HCT116 (cell line): ENCODE data around the gene STAB1. TPM values are rescaled to one million over a fixed set of nuclear protein-coding genes. Genes with fewer than 3 reads are reported as not detected.

Source experiments
- ATAC-seq: fragments of 200-7000 bp; cut with Tn5 transposase; 2 replicates; pipeline ENCODE4 v1.9.1; 2020; ENCODE audit warnings: mild to moderate bottlenecking, moderate library complexity
- BruUV-seq: library from RNA; stranded (reverse); fragments of 400-500 nt; replicated peaks from 2 replicates; lab custom pipeline; 2021; lab: Mats Ljungman, UMichigan
- CTCF ChIA-PET: fragments of 300-600 bp; sonication (Branson Sonifier 250); formaldehyde crosslinking; loops from one replicate; lab custom pipeline; 2021; ENCODE audit warnings: antibody characterized with exemption; lab: Charles Lee
- POLR2A ChIA-PET: fragments of 300-600, 350-600 bp; sonication (Branson Sonifier 250); formaldehyde crosslinking; loops from one replicate; lab custom pipeline; 2021; ENCODE audit warnings: antibody characterized with exemption; lab: Charles Lee
- RAD21 ChIA-PET, 2 experiments: fragments of 300-600 bp; sonication (Branson Sonifier 250); formaldehyde crosslinking; loops; one replicate each; lab custom pipeline; 2023; ENCODE audit warnings: low total read pairs in 2 of 2; ENCODE audit not compliant: uncharacterized antibody in 2 of 2, unreplicated experiment in 2 of 2, low non-redundant PET in 1 of 2; lab: Charles Lee
- DNase-seq: peaks from one replicate; pipeline ENCODE4 v3.0.0-alpha.2; 2010; ENCODE audit warnings: low read depth, low spot score
- H2AFZ ChIP-seq: fragments of 200-600 bp; shearing (Covaris generic), sonication (generic); 2 replicates; pipeline ENCODE4 v1.6.1; 2017; ENCODE audit warnings: low read depth, mixed run types, mixed read lengths, antibody characterized with exemption, low read length; ENCODE audit not compliant: poor library complexity, severe bottlenecking
- H3K27ac ChIP-seq: 2 replicates; pipeline ENCODE4 v1.5.1; 2012; ENCODE audit warnings: low read depth, low read length
- H3K27me3 ChIP-seq: fragments of 200-600 bp; sonication (generic); 2 replicates; pipeline ENCODE4 v1.6.1; 2016; ENCODE audit warnings: mixed run types, low read length, mixed read lengths; ENCODE audit not compliant: insufficient read depth
- H3K36me3 ChIP-seq, 2 experiments: fragments of 200-500 bp in 1 of 2; fragments of 200-600 bp in 1 of 2; sonication (Bioruptor generic) in 1 of 2; sonication (generic) in 1 of 2; 2 replicates each; pipeline versions ENCODE4 v1.5.1 to v1.6.1; 2014 to 2016; ENCODE audit warnings: low read length in 2 of 2, inconsistent platforms in 1 of 2, mixed read lengths in 1 of 2, mixed run types in 1 of 2; ENCODE audit not compliant: insufficient read depth in 2 of 2, control insufficient read depth in 1 of 2
- H3K4me1 ChIP-seq, 2 experiments: fragments of 200-600 bp in 1 of 2; sonication (generic) in 1 of 2; 2 replicates each; pipeline versions ENCODE4 v1.5.1 to v1.6.1; 2012 to 2017; ENCODE audit warnings: low read length in 2 of 2, inconsistent platforms in 1 of 2, mild to moderate bottlenecking in 1 of 2, mixed read lengths in 1 of 2, mixed run types in 1 of 2, moderate library complexity in 1 of 2; ENCODE audit not compliant: insufficient read depth in 2 of 2, control insufficient read depth in 1 of 2
- H3K4me2 ChIP-seq: fragments of 200-600 bp; sonication (generic); 2 replicates; pipeline ENCODE4 v1.6.1; 2017; ENCODE audit warnings: mixed run types, low read length, mixed read lengths
- H3K4me3 ChIP-seq, 2 experiments: fragments of 200-600 bp in 1 of 2; sonication (generic) in 1 of 2; replicated peaks in 1 of 2; 2 replicates each; pipeline ENCODE4 v1.5.1; 2011 to 2016; ENCODE audit warnings: low read length in 2 of 2, control low read depth in 1 of 2, low read depth in 1 of 2, mild to moderate bottlenecking in 1 of 2, mixed read lengths in 1 of 2, mixed run types in 1 of 2
- H3K79me2 ChIP-seq: fragments of 200-600 bp; sonication (generic); 2 replicates; pipeline ENCODE4 v1.6.1; 2017; ENCODE audit warnings: mild to moderate bottlenecking, mixed run types, low read length, moderate library complexity, mixed read lengths; ENCODE audit not compliant: insufficient read depth
- H3K9ac ChIP-seq: fragments of 200-600 bp; sonication (generic); 2 replicates; pipeline ENCODE4 v1.6.1; 2016; ENCODE audit warnings: low read length, mixed read lengths
- H3K9me2 ChIP-seq: fragments of 200-600 bp; sonication (generic), shearing (Covaris generic); 2 replicates; pipeline ENCODE4 v1.6.1; 2017; ENCODE audit warnings: mixed run types, mild to moderate bottlenecking, moderate library complexity; ENCODE audit not compliant: insufficient read depth
- H3K9me3 ChIP-seq, 2 experiments: fragments of 200-500 bp in 1 of 2; fragments of 200-600 bp in 1 of 2; sonication (Bioruptor generic) in 1 of 2; sonication (generic) in 1 of 2; 2 replicates each; pipeline ENCODE4 v1.6.1; 2014 to 2017; ENCODE audit warnings: low read length in 2 of 2, mixed read lengths in 2 of 2, inconsistent platforms in 1 of 2, low read depth in 1 of 2, mild to moderate bottlenecking in 1 of 2, mixed run types in 1 of 2, moderate library complexity in 1 of 2; ENCODE audit not compliant: control insufficient read depth in 1 of 2, insufficient read depth in 1 of 2
- H4K20me1 ChIP-seq: fragments of 200-600 bp; sonication (generic), shearing (Covaris generic); 2 replicates; pipeline ENCODE4 v1.6.1; 2017; ENCODE audit warnings: mixed run types, mild to moderate bottlenecking, moderate library complexity; ENCODE audit not compliant: insufficient read depth
- ATF3 ChIP-seq: IDR thresholded peaks from 2 replicates; pipeline ENCODE4 v1.6.1; 2012
- CBX3 ChIP-seq: IDR thresholded peaks from 2 replicates; pipeline ENCODE4 v1.6.1; 2012; ENCODE audit warnings: low read depth
- CEBPB ChIP-seq: IDR thresholded peaks from 2 replicates; pipeline ENCODE4 v1.6.1; 2012; ENCODE audit warnings: low read depth
- CTCF ChIP-seq, 3 experiments: fragments of 200-600 bp in 1 of 3; sonication (generic) in 1 of 3; IDR thresholded peaks in 2 of 3; conservative IDR thresholded peaks in 1 of 3; 2 replicates each; pipeline ENCODE4 v1.5.1; 2012 to 2017; ENCODE audit warnings: low read depth in 2 of 3, low read length in 2 of 3, antibody characterized with exemption in 1 of 3, borderline replicate concordance in 1 of 3, control low read depth in 1 of 3, mild to moderate bottlenecking in 1 of 3, mixed read lengths in 1 of 3, mixed run types in 1 of 3, moderate library complexity in 1 of 3; ENCODE audit not compliant: insufficient read depth in 1 of 3
- EGR1 ChIP-seq: IDR thresholded peaks from 2 replicates; pipeline ENCODE4 v1.6.1; 2012; ENCODE audit warnings: low read depth
- EZH2 ChIP-seq: fragments of 200-600 bp; sonication (generic); IDR thresholded peaks from 2 replicates; pipeline ENCODE4 v1.6.1; 2017; ENCODE audit warnings: antibody characterized with exemption, mixed run types
- MAX ChIP-seq: IDR thresholded peaks from 2 replicates; pipeline ENCODE4 v1.6.1; 2012
- RAD21 ChIP-seq: IDR thresholded peaks from 2 replicates; pipeline ENCODE4 v1.6.1; 2012; ENCODE audit warnings: low read depth, mild to moderate bottlenecking
- SIN3A ChIP-seq: IDR thresholded peaks from 2 replicates; pipeline ENCODE4 v1.6.1; 2012; ENCODE audit warnings: low read depth
- SP1 ChIP-seq: IDR thresholded peaks from 2 replicates; pipeline ENCODE4 v1.6.1; 2012; ENCODE audit warnings: low read depth
- ZBTB33 ChIP-seq: IDR thresholded peaks from 2 replicates; pipeline ENCODE4 v1.6.1; 2011; ENCODE audit warnings: mild to moderate bottlenecking, low read length, moderate library complexity; ENCODE audit not compliant: insufficient replicate concordance; ENCODE audit errors: extremely low read depth
- ZFX ChIP-seq: fragments of 450-650 bp; IDR thresholded peaks from 2 replicates; pipeline ENCODE4 v1.6.1; 2017
- ZNF274 ChIP-seq: fragments of 200-500 bp; sonication (Bioruptor generic); IDR thresholded peaks from 2 replicates; pipeline ENCODE4 v1.6.1; 2014; ENCODE audit warnings: mild to moderate bottlenecking, low read depth, low read length, inconsistent platforms
- intact Hi-C: fragments of 100-400 bp; cut with micrococcal nuclease; formaldehyde crosslinking; loops from 2 replicates; pipeline ENCODE4 v1.10.0; 2022
- total RNA-seq: library from RNA; stranded (reverse); gene quantifications from one replicate; pipeline ENCODE4 v1.2.1, GENCODE V29; 2021; ENCODE audit not compliant: unreplicated experiment

The STAB1 gene
- total RNA-seq, 1 experiment from 2014 or later = 0.44 TPM

- ChIA-PET POLR2A (no interaction called here), RAD21 (no interaction called here), CTCF (no interaction called here)
- DNase-seq (no peak), ATAC-seq (peak; percentile 9; the same call in 1 of the 2 replicates)
- Histone ChIP-seq H4K20me1 (no peaks in the 10 kb centered on the region), H3K9me2 (no peaks in the 10 kb centered on the region), H2AFZ (no peak overlapping the region), H3K79me2 (no peaks in the 10 kb centered on the region), H3K36me3 (peaks cover 26 to 32% of the 10 kb centered on the region in 2 experiments; a peak in 3 of 4 replicates), H3K4me1 (no peaks in the 10 kb centered on the region), H3K4me3 (no peak overlapping the region), H3K9me3 (no peaks in the 10 kb centered on the region), H3K27me3 (no peaks in the 10 kb centered on the region), H3K9ac (no peak overlapping the region), H3K4me2 (no peak overlapping the region), H3K27ac (no peak overlapping the region)
- no TSS peak for BruUV-seq
- TF ChIP-seq ATF3 (no peak), MAX (no peak), EGR1 (no peak), RAD21 (no peak), CEBPB (no peak), ZFX (no peak), ZBTB33 (no peak), CBX3 (no peak), EZH2 (no peak), ZNF274 (no peak), SIN3A (no peak), SP1 (no peak), CTCF (IDR thresholded peaks at IDR 0.05 in 2 of 3, conservative IDR thresholded peaks at IDR 0.05 in 1 of 3; ENCODE audit: borderline replicate concordance in 1 of 3, insufficient read depth in 1 of 3, low read depth in 2 of 3, low read length in 2 of 3) (no peak)
- intact Hi-C loops = no loop called here
Observed at GRCh38 chr3:52483081-52483480, 12.1 kb upstream of the STAB1 start.
